COLO668 (cell line): ENCODE measurements around the gene STK25.
"Not testable (repeated sequence)": the region's sequence is repeated elsewhere in the genome, so short reads cannot be mapped to it uniquely, and the experiment has no call there.

ENCODE experiments used
- DNase-seq: peaks from one replicate; lab custom pipeline; 2025; ENCODE audit not compliant: unreplicated experiment; lab: John Stamatoyannopoulos, UW

STK25 gene

DNA sequence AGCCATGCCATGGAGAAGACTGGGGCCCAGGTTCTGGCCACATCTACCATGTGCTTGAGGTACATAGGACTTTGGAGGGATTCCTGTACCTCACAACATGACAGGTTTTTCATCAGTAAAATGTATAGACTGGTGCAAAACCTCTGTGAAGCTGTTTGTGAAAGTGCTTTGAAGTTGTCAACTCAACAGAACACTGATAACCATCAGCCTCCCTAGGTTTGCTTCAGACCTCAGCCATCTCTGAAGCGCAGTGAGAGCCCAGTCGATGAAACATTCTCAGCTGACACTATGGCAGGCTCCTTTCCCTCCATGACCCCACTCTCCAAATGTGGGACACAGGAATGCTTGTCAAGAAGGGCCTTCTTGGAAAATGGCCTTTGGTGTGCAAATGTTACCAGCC lies 38.6 kb downstream of the STK25 start:
- DNase-seq: no peak

DNA sequence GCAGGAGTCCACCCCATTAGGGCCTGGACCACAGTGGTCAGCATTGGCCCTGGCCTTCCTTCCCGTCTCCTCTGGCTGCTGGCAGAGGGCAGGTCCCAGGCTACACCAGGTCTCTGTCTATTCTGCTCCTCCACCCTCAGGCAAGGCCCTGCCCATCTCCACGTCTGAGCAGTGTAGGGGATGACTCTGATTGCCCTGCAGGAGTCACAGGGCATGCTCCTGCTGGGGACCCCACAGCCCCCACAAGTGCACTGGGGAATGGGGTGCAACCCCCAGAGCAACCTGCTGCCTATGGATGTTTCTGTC lies 40.0 kb downstream of the STK25 start:
- DNase-seq: no peak

DNA sequence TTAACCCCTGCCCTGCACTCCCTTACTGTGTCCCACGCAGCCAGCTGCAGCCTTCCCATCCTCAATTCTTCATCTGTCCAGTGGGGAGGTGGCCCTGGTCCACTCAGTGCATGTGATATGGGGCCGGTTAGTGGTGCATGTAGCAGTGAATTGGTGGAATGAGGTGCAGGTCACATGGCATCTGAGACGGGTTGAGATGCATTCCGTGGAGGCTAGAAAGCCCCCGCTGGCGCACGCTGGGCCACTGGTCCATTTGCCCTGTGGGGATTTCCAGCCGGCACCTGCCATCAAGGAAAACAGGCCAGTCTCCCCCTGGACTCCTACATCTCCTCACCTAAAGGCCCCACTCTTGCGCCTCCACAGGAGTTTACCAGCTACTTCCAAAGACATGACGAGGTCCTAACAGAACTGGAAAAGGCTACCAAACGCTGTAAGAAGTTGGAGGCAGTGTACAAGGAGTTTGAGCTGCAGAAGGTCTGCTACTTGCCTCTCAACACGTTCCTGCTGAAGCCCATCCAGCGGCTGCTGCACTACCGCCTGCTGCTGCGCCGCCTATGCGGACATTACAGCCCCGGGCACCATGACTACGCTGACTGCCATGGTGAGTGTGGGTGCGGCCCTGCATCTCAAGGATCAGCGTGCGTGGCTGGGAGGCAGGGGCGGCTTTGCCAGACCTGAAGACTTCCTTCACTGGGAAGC lies 40.5 kb downstream of the STK25 start:
- no peak for DNase-seq

DNA sequence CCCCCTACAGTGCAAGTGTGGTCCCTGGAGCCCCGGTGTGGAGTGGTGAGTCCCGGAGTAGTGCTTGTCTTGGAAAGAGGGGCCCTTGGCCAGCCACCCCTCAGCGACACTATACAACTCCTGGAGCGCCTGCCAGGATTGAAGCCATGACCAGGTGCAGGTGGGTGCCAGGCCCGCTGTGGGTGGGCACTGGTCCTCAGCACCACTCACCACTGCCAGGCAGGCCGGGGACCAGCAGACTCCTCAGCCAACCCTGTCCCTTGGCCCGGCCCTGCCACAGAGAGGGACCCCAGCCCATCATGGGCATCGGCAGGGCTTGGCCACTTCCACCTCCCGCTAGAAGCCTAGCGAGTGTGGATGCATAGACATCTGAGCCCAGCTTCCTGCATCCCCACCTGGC lies 42.2 kb downstream of the STK25 start:
- DNase-seq: no peak

DNA sequence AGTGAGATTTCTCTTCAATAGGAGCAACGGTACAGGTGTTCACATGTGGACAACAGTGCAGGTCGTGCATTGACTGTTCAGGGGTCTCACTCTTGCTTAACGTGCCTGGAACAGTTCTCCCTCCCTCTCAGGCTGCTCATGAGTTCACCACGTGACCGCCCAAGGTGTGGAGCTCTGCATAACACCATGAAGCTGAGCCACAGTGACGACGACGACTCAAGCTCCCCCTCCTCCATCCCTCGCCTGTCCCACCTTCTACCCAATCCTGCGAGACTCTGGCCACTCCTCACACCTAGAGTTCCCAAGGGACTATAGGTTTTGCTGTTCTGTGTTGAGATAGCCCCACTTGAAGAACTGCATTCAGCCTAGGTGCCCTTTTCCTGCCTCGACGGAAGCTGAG lies 42.8 kb downstream of the STK25 start:
- DNase-seq: no peak

DNA sequence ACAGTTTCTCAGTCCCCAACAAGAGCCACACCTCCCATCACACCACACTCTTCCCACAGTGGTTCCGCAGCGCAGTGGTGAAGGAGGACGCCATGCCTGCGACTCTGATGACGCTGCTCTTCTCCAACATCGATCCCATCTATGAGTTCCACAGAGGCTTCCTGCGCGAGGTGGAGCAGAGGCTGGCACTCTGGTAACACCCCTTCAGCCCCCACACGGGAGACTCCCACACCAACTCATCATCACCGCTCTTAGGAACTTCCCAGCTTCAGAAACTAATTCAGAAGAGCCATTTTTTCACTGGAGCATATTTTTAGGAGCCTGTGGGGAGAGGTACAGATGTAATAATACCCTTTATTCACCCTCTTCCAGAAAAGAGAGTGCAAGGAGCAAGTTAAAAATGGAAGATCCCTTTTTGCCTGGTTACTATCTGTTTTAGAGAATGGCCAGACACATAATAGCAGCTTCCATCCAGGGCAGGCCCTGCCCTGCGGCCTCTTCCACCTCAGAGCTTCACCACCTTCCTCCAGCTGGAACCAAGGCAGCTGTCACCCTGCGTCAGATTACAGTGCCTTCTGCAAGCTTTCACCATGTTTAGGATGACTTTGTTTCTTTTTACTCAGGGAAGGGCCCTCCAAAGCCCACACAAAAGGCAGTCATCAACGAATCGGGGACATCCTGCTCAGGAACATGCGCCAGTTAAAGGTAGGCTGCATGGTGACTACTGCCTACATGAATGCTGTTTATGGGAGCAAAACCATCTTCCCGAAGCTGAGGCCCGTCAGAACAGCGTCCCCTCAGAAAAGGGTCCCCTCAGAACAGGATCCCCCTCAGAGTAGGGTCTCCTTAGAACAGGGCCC lies 44.9 kb downstream of the STK25 start:
- no peak for DNase-seq

DNA sequence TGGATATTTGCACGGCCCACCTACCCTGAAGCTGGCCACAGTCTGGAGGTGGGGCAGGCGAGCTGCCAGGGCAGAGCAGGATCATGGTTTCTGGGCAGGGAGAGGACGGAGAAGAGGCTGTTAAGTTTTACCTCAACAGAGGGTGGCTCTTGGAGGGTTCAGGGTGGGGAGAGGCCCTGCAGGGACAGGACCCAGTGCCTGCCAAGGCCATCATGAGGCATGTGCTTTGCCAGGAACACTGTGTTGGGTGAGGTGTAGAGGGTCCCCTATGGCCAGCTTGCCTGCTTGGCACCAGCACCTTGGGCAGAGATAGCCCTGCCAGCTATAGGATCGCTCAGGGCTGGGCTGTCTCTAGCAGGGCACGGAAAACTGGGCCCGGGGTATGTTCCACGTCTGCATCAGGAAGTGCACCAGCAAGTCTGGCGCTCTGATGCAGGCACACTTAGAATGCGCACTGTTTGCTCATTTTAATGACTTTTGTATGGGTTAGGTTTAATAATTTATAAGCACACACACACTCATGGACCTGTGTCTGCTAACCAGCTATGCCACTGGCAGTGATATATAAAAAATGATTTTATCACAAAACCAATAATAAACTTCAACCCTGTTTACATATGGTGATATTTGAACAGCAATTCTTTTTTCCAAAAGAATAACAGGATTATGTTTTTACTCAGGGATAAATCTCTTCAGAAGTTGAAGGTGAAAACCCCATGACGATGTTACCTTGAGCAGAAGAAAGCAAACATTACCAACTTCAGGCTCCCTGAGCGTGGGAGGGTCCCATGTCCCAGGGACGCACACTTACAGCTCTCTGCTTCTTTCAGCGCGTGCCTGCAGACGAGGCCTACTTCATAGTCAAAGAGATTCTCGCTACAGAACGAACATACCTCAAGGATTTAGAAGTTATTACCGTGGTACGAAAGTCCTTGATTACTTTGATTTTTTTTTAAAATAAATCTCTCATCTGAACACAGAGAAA lies 46.4 kb downstream of the STK25 start:
- peak; percentile 40 for DNase-seq

DNA sequence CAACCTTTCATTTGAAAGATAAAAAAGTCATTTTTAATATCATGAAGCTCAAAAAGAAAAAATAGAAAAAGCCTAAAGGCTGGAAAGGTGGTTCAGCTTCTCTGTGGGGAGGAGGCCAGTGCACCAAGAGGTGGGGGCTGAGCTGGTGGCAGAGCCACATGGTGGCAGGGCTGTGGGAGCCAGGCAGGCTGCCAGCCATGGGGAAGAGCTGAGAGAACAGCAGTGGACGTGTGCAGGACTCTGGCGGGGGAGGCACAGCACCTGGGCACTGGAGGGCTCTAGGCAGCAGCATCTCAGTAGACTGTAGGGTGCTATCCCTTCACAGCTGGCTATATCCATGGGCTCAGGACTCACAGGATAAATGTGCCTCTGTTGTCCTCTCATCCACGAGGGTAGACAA lies 47.8 kb downstream of the STK25 start:
- DNase-seq: no peak

DNA sequence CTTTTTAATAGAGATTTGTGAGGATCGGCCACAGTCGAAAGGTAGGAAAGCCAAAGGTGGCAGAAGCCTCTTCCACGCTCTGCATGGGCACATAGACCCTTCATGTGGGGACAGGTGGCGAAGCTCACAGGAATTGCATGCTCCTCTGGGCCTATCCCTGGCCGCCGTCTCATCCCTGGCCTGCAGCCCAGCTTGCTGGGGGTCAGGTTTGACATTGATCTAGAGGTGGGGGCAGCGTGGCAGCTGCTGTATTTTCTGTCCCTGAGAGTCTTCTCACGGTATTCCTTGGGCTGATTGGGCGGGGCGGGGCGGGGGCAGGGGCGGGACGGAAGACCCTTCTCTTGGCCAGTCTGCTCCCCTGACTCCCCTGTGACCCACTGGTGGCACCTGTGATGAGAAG lies 48.9 kb downstream of the STK25 start:
- no peak for DNase-seq

DNA sequence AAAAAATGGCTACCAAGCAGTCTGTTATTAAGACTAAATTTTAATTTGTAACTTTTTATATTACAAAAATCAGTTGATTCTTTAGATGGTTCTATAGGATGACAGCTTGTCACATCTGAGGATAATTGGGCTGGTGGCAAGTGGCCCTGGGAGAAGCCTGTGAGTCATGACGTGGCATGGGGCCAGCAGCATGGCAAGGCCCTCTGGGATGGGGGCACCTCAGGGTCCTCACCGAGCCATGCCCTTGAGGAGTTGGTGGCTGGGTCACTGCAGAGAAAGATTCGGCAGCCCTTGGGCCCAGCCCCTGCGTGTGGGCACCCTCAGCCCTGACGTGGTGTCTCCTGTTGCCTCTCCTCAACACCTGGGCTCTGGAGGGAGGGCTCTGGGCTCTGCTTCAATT lies 49.7 kb downstream of the STK25 start:
- DNase-seq: no peak

DNA sequence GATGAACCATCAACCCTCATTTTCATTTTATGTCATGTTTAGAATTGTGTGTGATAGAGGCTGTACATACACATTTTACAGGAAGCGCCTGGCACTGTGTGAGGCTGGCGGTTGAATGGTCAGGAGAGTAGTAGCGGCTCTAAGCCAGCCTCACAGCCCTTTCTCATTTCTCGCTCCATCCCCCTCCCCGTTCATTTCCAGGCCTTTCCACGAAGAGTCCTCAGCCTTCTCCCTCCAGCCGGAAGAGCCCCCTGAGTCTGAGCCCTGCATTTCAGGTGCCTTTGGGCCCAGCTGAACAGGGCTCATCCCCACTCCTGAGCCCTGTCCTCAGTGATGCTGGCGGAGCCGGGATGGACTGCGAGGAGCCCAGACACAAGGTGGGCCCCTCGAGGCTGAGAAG lies 51.8 kb downstream of the STK25 start:
- no peak for DNase-seq

DNA sequence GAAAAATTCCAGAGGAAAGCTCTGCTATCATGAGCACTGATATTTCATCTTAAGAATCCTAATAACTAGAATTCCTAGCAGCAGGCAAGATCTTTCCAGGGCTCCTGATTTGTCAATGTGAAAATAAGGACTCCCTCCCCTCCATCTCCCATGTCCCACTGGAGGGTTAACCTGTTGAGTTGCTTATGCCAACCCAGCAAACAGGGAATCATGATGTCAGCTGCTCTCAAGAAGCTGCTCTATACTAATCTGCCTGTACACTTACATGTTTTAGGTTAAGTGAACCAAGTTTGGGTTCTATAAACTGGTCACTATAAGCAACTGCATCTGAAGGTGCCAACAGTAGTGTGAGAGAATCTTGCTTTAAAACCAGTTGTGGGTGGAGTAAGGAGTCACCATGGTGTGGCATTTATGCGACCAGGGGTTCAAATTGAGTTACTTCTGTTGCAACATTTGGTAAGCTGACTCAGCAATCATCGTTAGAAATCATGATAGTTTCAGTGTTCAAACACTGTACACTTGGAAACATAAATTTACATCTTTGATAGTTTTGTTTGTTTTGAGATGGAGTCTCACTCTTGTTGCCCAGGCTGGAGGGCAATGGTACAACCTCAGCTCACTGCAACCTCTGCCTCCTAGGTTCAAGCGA lies 53.4 kb downstream of the STK25 start:
- DNase-seq: no peak

DNA sequence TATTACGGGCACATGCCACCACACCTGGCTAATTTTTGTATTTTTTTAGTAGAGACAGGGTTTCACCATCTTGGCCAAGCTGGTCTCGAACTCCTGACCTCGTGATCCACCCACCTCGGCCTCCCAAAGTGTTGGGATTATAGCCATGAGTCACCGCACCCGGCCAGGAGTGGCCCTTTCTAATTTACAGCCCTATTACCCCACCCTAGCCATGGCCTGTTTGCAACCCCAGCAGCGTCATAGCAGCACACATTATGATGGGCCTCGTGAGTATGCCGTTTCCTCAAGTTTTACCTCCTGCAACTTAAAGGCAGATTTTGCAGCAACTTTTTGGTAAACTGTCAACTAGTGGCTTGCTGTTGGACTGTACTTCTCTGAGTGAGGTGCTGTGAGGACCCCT lies 54.5 kb downstream of the STK25 start:
- not testable (repeated sequence) for DNase-seq

DNA sequence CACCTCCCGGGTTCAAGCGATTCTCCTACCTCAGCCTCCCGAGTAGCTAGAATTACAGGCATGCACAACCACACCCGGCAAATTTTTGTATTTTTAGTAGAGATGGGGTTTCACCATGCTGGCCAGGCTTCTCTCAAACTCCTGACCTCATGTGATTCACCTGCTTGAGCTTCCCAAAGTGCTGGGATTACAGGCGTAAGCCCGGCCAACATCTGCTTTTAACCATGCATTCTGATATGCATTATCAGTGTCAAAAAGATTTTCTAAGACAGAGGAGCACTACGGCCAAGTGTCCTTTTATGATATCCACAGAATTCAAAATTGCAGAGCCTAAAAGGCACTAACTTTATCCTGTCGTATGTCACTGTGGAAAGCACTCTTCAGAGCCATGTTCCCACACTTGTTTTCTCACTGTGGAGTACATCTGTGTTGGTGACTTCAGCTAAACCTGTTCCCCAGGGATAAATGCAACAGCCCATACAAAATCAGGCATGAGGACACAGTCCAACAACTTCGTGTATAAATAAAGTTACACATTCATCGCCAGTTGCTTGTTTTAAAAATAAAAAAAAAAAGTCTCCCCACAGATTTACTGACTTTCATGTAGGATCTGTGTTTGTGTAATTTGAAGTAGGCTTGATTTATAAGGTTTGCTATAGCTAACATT lies 56.4 kb downstream of the STK25 start:
- no peak for DNase-seq

DNA sequence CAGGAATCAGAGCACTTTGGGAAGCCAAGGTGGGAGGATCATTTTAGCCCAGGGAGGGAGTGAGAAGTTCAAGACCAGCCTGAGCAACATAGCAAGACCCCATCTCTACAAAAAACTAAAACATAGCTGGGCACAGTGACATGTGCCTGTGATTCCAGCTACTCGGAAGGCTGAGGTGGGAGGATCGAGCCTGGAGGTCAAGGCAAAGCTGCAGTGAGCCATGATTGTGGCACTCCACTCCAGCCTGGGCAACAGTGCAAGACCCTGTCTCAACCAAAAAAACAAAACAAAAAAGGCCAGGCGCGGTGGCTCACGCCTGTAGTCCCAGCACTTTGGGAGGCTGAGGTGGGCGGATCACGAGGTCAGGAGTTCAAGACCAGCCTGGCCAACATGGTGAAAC lies 58.3 kb downstream of the STK25 start:
- DNase-seq: not testable (repeated sequence)

DNA sequence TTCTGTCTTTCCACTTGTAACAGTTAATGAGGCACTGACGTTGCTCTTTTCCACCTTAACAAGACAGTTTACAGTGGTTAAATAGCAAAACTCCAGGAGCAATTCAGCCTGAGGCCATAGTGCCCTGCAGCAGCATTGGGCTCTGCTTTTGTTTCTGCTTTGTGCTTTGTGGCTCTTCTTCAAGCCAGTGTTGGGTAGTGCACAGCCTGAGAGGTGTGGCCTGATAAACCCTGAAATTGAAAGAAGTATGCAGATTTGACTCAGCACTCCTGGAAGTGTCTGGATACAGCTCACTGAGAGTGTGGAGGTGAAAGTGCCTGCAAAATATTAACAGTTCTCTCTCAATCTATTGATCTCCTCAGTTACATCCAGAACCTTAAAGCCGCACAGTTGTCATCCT lies 63.0 kb downstream of the STK25 start:
- no peak for DNase-seq

DNA sequence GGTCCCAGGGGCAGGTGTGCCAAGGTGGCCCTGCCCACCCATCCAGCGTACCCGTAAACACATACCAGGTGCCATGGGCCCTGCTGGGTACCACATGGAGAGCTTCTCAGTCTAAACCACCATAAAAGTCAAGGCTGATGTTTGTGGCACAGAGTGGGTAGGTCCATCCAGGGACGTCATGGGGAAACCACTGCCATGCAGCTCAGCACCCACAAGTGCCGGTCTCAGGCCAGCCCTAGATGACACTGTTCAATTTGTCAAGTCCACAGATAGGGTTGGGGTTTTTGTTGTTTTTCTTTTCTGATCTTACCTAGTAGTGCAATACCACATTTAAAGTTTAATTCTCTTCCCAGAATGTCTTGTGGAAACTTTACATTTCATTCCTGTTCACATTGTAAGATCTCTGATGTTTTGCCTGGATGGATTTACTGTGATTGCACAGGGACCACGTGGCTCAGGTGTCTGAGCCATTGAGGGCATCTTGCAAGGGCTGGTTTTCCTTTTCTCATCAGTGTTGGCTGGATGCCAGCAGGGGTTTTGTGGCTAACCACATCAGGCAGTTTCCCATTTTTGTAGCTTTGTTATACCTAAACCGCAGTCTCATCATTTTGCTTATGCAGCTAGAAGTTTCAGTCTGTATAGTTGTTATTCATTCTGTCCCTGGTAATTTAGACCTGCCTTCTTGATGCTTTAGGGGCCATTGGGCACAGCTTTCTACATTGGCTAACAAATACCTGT lies 64.7 kb downstream of the STK25 start:
- DNase-seq: peak; percentile 72
